Measurements from ENCODE around the gene SMIM1.

- no peak for TF ChIP-seq EZH2phosphoT487 (IDR thresholded peaks at IDR 0.05; ENCODE audit: borderline replicate concordance)
- TF ChIP-seq CTCF (conservative IDR thresholded peaks at IDR 0.05; ENCODE audit: low read length) = no peak
Observed at GRCh38 chr1:3736131-3736561, 36.4 kb upstream of the SMIM1 start.

Measured in Loucy (cell line).